Measurements from ENCODE around the gene NLGN1. TPM values are rescaled to one million over a fixed set of nuclear protein-coding genes. Genes with fewer than 3 reads are reported as not detected.

NLGN1 gene
- total RNA-seq, 1 donor from 2014 or later = not detected

DNA sequence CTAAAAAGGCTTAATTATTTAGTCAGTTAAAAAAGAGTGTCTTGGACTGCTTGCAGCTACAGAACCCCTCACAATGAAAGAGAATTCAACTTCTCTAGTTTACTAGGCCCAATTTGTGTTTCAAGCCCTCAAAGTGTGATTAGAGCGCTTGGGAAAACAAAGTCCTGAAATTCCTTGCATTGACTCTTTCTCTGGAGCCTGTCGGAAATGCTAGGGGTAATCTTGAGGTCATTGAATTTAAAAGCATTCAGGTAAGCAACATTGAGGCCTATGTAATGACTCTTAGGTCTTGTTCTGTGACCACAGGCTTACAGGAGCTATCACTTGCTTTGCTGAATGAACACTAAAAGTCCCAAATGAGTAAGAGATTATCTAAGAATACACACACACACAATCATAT, 186.0 kb downstream of the NLGN1 start:
- POLR2A ChIA-PET = no interaction called here
- intact Hi-C loops (cut with micrococcal nuclease) = no loop called here

DNA sequence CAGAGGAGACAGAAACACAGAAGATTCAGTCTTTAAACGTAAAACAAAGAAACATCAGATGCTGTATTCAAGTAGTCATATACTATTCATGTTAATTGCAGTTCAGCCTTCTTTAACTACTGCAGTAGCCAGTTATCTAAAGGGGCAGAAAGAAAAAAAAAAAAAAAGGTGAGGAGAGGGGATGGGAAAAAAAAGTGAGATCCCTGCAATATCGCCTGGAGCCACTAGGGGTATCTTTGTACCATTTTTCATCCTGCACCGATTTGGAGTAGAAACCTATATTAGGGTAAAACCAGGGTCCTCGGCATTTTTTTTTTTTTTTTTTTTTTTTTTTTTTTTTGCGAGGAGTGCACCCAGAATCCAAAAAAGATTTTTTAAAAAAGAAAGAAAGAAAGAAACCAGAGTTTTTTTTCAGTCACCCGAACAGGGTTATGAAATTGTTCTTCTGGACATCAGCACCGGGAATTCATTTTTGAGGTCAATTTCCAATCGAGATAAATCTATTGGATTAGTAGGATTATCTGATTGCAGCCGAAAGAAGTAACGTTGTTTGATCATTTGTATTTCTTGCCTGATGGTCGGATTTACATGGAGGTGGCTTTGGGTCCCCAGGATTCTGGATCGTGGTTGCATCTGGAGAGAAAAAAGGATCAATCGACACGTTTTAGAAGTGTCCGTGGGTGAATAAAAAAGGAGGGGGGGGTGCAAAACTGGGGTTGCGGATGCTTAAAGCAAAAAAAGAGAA, 186.7 kb downstream of the NLGN1 start:
- no peaks in the 10 kb centered on the region for H3K36me3 Mint-ChIP-seq (ENCODE audit: low read depth)
- DNase-seq (no peak), ATAC-seq (ENCODE audit: low read depth) (no peak)
- ChIA-PET CTCF (no interaction called here), POLR2A (no interaction called here)
- no peaks in the 10 kb centered on the region for H3K4me1 Mint-ChIP-seq
- intact Hi-C loops (cut with micrococcal nuclease) = no loop called here
- TF ChIP-seq, protein P1, sequence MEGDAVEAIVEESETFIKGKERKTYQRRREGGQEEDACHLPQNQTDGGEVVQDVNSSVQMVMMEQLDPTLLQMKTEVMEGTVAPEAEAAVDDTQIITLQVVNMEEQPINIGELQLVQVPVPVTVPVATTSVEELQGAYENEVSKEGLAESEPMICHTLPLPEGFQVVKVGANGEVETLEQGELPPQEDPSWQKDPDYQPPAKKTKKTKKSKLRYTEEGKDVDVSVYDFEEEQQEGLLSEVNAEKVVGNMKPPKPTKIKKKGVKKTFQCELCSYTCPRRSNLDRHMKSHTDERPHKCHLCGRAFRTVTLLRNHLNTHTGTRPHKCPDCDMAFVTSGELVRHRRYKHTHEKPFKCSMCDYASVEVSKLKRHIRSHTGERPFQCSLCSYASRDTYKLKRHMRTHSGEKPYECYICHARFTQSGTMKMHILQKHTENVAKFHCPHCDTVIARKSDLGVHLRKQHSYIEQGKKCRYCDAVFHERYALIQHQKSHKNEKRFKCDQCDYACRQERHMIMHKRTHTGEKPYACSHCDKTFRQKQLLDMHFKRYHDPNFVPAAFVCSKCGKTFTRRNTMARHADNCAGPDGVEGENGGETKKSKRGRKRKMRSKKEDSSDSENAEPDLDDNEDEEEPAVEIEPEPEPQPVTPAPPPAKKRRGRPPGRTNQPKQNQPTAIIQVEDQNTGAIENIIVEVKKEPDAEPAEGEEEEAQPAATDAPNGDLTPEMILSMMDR (IDR thresholded peaks at IDR 0.05) = no peak
- H3K27me3 Mint-ChIP-seq = peaks cover 18% of the 10 kb centered on the region
- H3K27ac Mint-ChIP-seq = no peak overlapping the region
- no peak overlapping the region for H3K4me3 Mint-ChIP-seq
- H3K9me3 Mint-ChIP-seq = no peaks in the 10 kb centered on the region

More for the DNA sequence above, 186.0 kb downstream of the NLGN1 start:
- ATAC-seq (ENCODE audit: low read depth) (no peak), DNase-seq (no peak)
- Mint-ChIP-seq H3K9me3 (no peaks in the 10 kb centered on the region), H3K4me1 (no peaks in the 10 kb centered on the region), H3K27me3 (peaks cover 18% of the 10 kb centered on the region), H3K4me3 (no peak overlapping the region), H3K36me3 (ENCODE audit: low read depth) (no peaks in the 10 kb centered on the region), H3K27ac (no peak overlapping the region)
- CTCF ChIA-PET = no interaction called here
- TF ChIP-seq, protein P1 (IDR thresholded peaks at IDR 0.05) = no peak

DNA sequence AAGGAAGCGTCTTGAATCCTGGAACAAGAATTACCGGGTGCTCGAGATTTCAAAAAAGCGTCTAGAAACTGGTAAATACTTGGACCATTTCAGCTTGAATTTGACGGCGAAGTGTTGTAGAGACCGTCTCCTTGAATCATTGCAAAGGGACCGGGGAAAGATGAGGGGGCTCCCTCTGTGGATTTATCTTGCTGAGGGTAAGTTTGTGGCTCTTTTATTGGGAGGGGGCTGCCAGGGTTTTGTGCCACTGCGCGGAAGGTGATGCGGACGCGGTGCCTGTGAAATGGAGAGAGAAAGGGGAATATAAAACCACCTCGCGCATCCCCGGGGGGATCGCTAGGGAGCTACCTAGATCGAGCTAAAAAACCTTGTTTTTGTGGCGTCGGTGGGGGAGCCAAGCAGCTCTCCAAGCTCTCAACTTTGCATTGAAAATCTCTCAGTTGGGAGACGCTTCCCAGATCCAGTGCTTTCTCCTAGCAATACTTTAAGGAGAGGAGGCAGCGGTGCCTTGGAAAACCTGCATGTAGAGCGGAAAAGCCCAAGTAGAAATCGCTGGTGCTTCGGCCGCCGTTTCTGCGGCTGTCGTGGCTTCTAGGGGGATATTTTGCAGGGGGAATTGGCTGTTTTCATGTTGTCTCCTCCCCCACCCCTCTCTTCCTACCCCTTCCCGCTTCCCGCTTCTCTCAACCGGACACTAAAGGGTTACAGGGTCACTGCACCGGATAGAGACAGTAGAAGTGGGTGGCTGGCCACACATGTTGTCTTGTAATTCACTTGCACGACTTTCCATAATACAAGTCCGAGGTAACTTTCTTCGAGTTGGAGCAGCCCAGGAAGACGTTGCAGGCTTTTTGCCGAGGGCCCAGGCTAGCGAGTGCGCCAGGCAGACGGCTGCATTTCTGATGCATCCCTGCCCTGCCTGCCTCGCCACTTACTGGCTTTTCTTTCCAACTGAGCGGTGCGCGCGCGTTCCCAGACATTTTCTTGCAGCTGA, 187.6 kb downstream of the NLGN1 start:
- TF ChIP-seq, protein P1 (IDR thresholded peaks at IDR 0.05) = no peak
- Mint-ChIP-seq H3K4me3 (no peak overlapping the region), H3K36me3 (ENCODE audit: low read depth) (no peaks in the 10 kb centered on the region), H3K4me1 (no peaks in the 10 kb centered on the region), H3K27me3 (peaks cover 18% of the 10 kb centered on the region), H3K9me3 (no peaks in the 10 kb centered on the region), H3K27ac (no peak overlapping the region)
- CTCF ChIA-PET = interaction anchor here (0.6 kb wide), 1 partner anchor 20 kb away, joined by 3 read pairs; no protein-coding TSS in a partner anchor
- intact Hi-C loops (cut with micrococcal nuclease) = no loop called here
- POLR2A ChIA-PET = no interaction called here
- no peak for DNase-seq
- no peak for ATAC-seq (ENCODE audit: low read depth)

DNA sequence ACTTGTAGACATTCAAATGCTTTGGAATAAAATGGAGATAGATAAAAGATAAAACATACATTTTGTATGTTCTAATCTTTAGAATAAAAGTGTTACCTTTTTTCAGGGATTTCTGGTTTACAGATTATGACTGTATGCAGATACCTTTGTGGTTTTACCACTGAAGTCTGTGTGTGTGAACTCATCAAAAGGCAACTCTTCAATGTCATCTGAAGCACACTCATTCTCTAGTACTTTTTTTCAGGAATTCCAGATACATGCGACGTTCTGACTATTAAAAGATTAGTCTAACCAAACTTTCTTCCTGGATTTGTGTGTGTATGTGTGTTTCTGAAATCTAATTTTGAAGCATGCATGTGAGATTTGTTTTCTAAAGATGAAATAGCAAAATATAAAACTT, 188.6 kb downstream of the NLGN1 start:
- Mint-ChIP-seq H3K27me3 (peaks cover 18% of the 10 kb centered on the region), H3K4me3 (no peak overlapping the region), H3K36me3 (ENCODE audit: low read depth) (no peaks in the 10 kb centered on the region), H3K27ac (no peak overlapping the region), H3K9me3 (no peaks in the 10 kb centered on the region), H3K4me1 (no peaks in the 10 kb centered on the region)
- DNase-seq (no peak), ATAC-seq (ENCODE audit: low read depth) (no peak)
- CTCF ChIA-PET = interaction anchor here (0.6 kb wide), 1 partner anchor 21 kb away, joined by 3 read pairs; no protein-coding TSS in a partner anchor
- TF ChIP-seq, protein P1 (IDR thresholded peaks at IDR 0.05) = no peak
- intact Hi-C loops (cut with micrococcal nuclease) = no loop called here
- POLR2A ChIA-PET = no interaction called here

DNA sequence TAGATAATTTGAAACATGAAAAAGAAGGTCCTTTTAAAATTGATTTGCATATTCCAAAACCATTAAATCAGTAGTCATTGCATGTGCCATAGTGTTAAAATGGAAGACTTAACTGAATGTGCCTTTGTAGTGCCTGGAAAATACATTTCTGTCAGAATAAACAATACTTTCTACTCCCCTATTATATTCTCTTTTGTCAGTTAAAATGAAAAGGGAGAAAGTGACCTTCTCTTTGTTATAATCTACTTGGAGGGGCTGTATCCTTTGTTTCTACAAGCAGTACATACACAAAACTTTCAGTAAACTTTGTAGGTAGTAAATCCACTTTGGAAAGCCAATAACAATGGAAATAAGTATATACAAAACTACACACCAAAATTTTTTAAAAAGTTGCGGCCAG, 189.5 kb downstream of the NLGN1 start:
- Mint-ChIP-seq H3K4me1 (no peaks in the 10 kb centered on the region), H3K9me3 (no peaks in the 10 kb centered on the region), H3K36me3 (ENCODE audit: low read depth) (no peaks in the 10 kb centered on the region), H3K4me3 (no peak overlapping the region), H3K27ac (no peak overlapping the region), H3K27me3 (peaks cover 18% of the 10 kb centered on the region)
- DNase-seq (no peak), ATAC-seq (ENCODE audit: low read depth) (no peak)
- CTCF ChIA-PET = no interaction called here
- intact Hi-C loops (cut with micrococcal nuclease) = no loop called here
- POLR2A ChIA-PET = no interaction called here
- TF ChIP-seq, protein P1 (IDR thresholded peaks at IDR 0.05) = no peak

Data from activated B cell treated with CpG ODN at 0.5 μM for 24 hours (primary cell).